HCT116 (cell line): ENCODE measurements around the gene KRTAP2-2. TPM values are rescaled to one million over a fixed set of nuclear protein-coding genes. Genes with fewer than 3 reads are reported as not detected.
"Not testable (repeated sequence)": the region's sequence is repeated elsewhere in the genome, so short reads cannot be mapped to it uniquely, and the experiment has no call there.

Experiments used
- ATAC-seq: fragments of 200-7000 bp; cut with Tn5 transposase; 2 replicates; pipeline ENCODE4 v1.9.1; 2020; ENCODE audit warnings: mild to moderate bottlenecking, moderate library complexity
- BruUV-seq: library from RNA; stranded (reverse); fragments of 400-500 nt; replicated peaks from 2 replicates; lab custom pipeline; 2021; lab: Mats Ljungman, UMichigan
- CTCF ChIA-PET: fragments of 300-600 bp; sonication (Branson Sonifier 250); formaldehyde crosslinking; loops from one replicate; lab custom pipeline; 2021; ENCODE audit warnings: antibody characterized with exemption; lab: Charles Lee
- POLR2A ChIA-PET: fragments of 300-600, 350-600 bp; sonication (Branson Sonifier 250); formaldehyde crosslinking; loops from one replicate; lab custom pipeline; 2021; ENCODE audit warnings: antibody characterized with exemption; lab: Charles Lee
- RAD21 ChIA-PET, 2 experiments: fragments of 300-600 bp; sonication (Branson Sonifier 250); formaldehyde crosslinking; loops; one replicate each; lab custom pipeline; 2023; ENCODE audit warnings: low total read pairs in 2 of 2; ENCODE audit not compliant: uncharacterized antibody in 2 of 2, unreplicated experiment in 2 of 2, low non-redundant PET in 1 of 2; lab: Charles Lee
- DNase-seq: peaks from one replicate; pipeline ENCODE4 v3.0.0-alpha.2; 2010; ENCODE audit warnings: low read depth, low spot score
- H2AFZ ChIP-seq: fragments of 200-600 bp; shearing (Covaris generic), sonication (generic); 2 replicates; pipeline ENCODE4 v1.6.1; 2017; ENCODE audit warnings: low read depth, mixed run types, mixed read lengths, antibody characterized with exemption, low read length; ENCODE audit not compliant: poor library complexity, severe bottlenecking
- H3K27ac ChIP-seq: 2 replicates; pipeline ENCODE4 v1.5.1; 2012; ENCODE audit warnings: low read depth, low read length
- H3K27me3 ChIP-seq: fragments of 200-600 bp; sonication (generic); 2 replicates; pipeline ENCODE4 v1.6.1; 2016; ENCODE audit warnings: mixed run types, low read length, mixed read lengths; ENCODE audit not compliant: insufficient read depth
- H3K36me3 ChIP-seq, 2 experiments: fragments of 200-500 bp in 1 of 2; fragments of 200-600 bp in 1 of 2; sonication (Bioruptor generic) in 1 of 2; sonication (generic) in 1 of 2; 2 replicates each; pipeline versions ENCODE4 v1.5.1 to v1.6.1; 2014 to 2016; ENCODE audit warnings: low read length in 2 of 2, inconsistent platforms in 1 of 2, mixed read lengths in 1 of 2, mixed run types in 1 of 2; ENCODE audit not compliant: insufficient read depth in 2 of 2, control insufficient read depth in 1 of 2
- H3K4me1 ChIP-seq, 2 experiments: fragments of 200-600 bp in 1 of 2; sonication (generic) in 1 of 2; 2 replicates each; pipeline versions ENCODE4 v1.5.1 to v1.6.1; 2012 to 2017; ENCODE audit warnings: low read length in 2 of 2, inconsistent platforms in 1 of 2, mild to moderate bottlenecking in 1 of 2, mixed read lengths in 1 of 2, mixed run types in 1 of 2, moderate library complexity in 1 of 2; ENCODE audit not compliant: insufficient read depth in 2 of 2, control insufficient read depth in 1 of 2
- H3K4me2 ChIP-seq: fragments of 200-600 bp; sonication (generic); 2 replicates; pipeline ENCODE4 v1.6.1; 2017; ENCODE audit warnings: mixed run types, low read length, mixed read lengths
- H3K4me3 ChIP-seq, 2 experiments: fragments of 200-600 bp in 1 of 2; sonication (generic) in 1 of 2; replicated peaks in 1 of 2; 2 replicates each; pipeline ENCODE4 v1.5.1; 2011 to 2016; ENCODE audit warnings: low read length in 2 of 2, control low read depth in 1 of 2, low read depth in 1 of 2, mild to moderate bottlenecking in 1 of 2, mixed read lengths in 1 of 2, mixed run types in 1 of 2
- H3K79me2 ChIP-seq: fragments of 200-600 bp; sonication (generic); 2 replicates; pipeline ENCODE4 v1.6.1; 2017; ENCODE audit warnings: mild to moderate bottlenecking, mixed run types, low read length, moderate library complexity, mixed read lengths; ENCODE audit not compliant: insufficient read depth
- H3K9ac ChIP-seq: fragments of 200-600 bp; sonication (generic); 2 replicates; pipeline ENCODE4 v1.6.1; 2016; ENCODE audit warnings: low read length, mixed read lengths
- H3K9me2 ChIP-seq: fragments of 200-600 bp; sonication (generic), shearing (Covaris generic); 2 replicates; pipeline ENCODE4 v1.6.1; 2017; ENCODE audit warnings: mixed run types, mild to moderate bottlenecking, moderate library complexity; ENCODE audit not compliant: insufficient read depth
- H3K9me3 ChIP-seq, 2 experiments: fragments of 200-500 bp in 1 of 2; fragments of 200-600 bp in 1 of 2; sonication (Bioruptor generic) in 1 of 2; sonication (generic) in 1 of 2; 2 replicates each; pipeline ENCODE4 v1.6.1; 2014 to 2017; ENCODE audit warnings: low read length in 2 of 2, mixed read lengths in 2 of 2, inconsistent platforms in 1 of 2, low read depth in 1 of 2, mild to moderate bottlenecking in 1 of 2, mixed run types in 1 of 2, moderate library complexity in 1 of 2; ENCODE audit not compliant: control insufficient read depth in 1 of 2, insufficient read depth in 1 of 2
- H4K20me1 ChIP-seq: fragments of 200-600 bp; sonication (generic), shearing (Covaris generic); 2 replicates; pipeline ENCODE4 v1.6.1; 2017; ENCODE audit warnings: mixed run types, mild to moderate bottlenecking, moderate library complexity; ENCODE audit not compliant: insufficient read depth
- CBX3 ChIP-seq: IDR thresholded peaks from 2 replicates; pipeline ENCODE4 v1.6.1; 2012; ENCODE audit warnings: low read depth
- JUND ChIP-seq: IDR thresholded peaks from 2 replicates; pipeline ENCODE4 v1.6.1; 2012
- POLR2AphosphoS5 ChIP-seq: IDR thresholded peaks from 2 replicates; pipeline ENCODE4 v1.6.1; 2011; ENCODE audit warnings: mild to moderate bottlenecking, low read depth, low read length, moderate library complexity
- SP1 ChIP-seq: IDR thresholded peaks from 2 replicates; pipeline ENCODE4 v1.6.1; 2012; ENCODE audit warnings: low read depth
- intact Hi-C: fragments of 100-400 bp; cut with micrococcal nuclease; formaldehyde crosslinking; loops from 2 replicates; pipeline ENCODE4 v1.10.0; 2022
- total RNA-seq: library from RNA; stranded (reverse); gene quantifications from one replicate; pipeline ENCODE4 v1.2.1, GENCODE V29; 2021; ENCODE audit not compliant: unreplicated experiment

Gene KRTAP2-2
- total RNA-seq, 1 experiment from 2014 or later = 1.2 TPM

GRCh38 chr17:41084100-41084856 is 29.2 kb upstream of the KRTAP2-2 start, which contains the start of gene KRTAP4-7:
KRTAP4-7 (plus strand) TSS chr17:41084150; CDS start chr17:41084207, 57 bp downstream.
- BruUV-seq, H3K27me3 ChIP-seq, H3K9me3 ChIP-seq, intact Hi-C loops, H2AFZ ChIP-seq, DNase-seq, H4K20me1 ChIP-seq, RAD21 ChIA-PET, H3K9me2 ChIP-seq, CTCF ChIA-PET: not testable (repeated sequence)
- ATAC-seq = peak; percentile 56
- H3K4me1 ChIP-seq = peaks cover 20 to 47% of the 10 kb centered on the region in 2 experiments
- H3K4me3 ChIP-seq = peak within 1 kb of the TSS; percentile 40 to 56
- peak; percentile 14; the same call in 1 of the 2 replicates for TF ChIP-seq POLR2AphosphoS5
- peak; percentile 48; the same call in 1 of the 2 replicates for TF ChIP-seq CBX3
- peak within 1 kb of the TSS; percentile 62 for H3K4me2 ChIP-seq
- POLR2A ChIA-PET = interaction anchor here (1.6 kb wide), 1 partner anchor 56 kb away, joined by 5 read pairs; the partner anchor contains the start of gene KRTAP4-6
- peak within 1 kb of the TSS; percentile 76 for H3K27ac ChIP-seq
- peak within 1 kb of the TSS; percentile 49 for H3K9ac ChIP-seq
- H3K36me3 ChIP-seq = peaks cover 0 to 22% of the 10 kb centered on the region in 2 experiments; a peak in 2 of 4 replicates
- H3K79me2 ChIP-seq = peaks cover 42% of the 10 kb centered on the region

- H4K20me1 ChIP-seq, H3K9me3 ChIP-seq, RAD21 ChIA-PET, H3K27me3 ChIP-seq, BruUV-seq, H3K9me2 ChIP-seq, H2AFZ ChIP-seq, POLR2A ChIA-PET, intact Hi-C loops, CTCF ChIA-PET, DNase-seq: not testable (repeated sequence)
- Histone ChIP-seq H3K4me1 (peaks cover 20 to 54% of the 10 kb centered on the region in 2 experiments), H3K4me2 (peak overlapping the region; percentile 62), H3K36me3 (peaks cover 0 to 30% of the 10 kb centered on the region in 2 experiments; a peak in 2 of 4 replicates), H3K9ac (peak overlapping the region; percentile 49; the same call in 1 of the 2 replicates), H3K79me2 (peaks cover 50% of the 10 kb centered on the region), H3K27ac (peak overlapping the region; percentile 76; the same call in 1 of the 2 replicates), H3K4me3 (peak overlapping the region; percentile 40 to 56)
- TF ChIP-seq SP1 (peak; percentile 31; the same call in 1 of the 2 replicates), JUND (0 out of 2 replicates have a peak, but pooled peaks have one; percentile 8)
- peak; percentile 83 for ATAC-seq
Measured at GRCh38 chr17:41083427-41083826, 28.4 kb upstream of the KRTAP2-2 start.
